ENCODE measurements around the gene LRG1. TPM values are rescaled to one million over a fixed set of nuclear protein-coding genes. Genes with fewer than 3 reads are reported as not detected.

Gene LRG1
- total and polyA plus RNA-seq, 9 of the 15 experiments (the other 6 are each of a cell fraction or from before 2014, with no cell fraction given) = 1.5 to 11.9 (median 8.7) TPM

DNA sequence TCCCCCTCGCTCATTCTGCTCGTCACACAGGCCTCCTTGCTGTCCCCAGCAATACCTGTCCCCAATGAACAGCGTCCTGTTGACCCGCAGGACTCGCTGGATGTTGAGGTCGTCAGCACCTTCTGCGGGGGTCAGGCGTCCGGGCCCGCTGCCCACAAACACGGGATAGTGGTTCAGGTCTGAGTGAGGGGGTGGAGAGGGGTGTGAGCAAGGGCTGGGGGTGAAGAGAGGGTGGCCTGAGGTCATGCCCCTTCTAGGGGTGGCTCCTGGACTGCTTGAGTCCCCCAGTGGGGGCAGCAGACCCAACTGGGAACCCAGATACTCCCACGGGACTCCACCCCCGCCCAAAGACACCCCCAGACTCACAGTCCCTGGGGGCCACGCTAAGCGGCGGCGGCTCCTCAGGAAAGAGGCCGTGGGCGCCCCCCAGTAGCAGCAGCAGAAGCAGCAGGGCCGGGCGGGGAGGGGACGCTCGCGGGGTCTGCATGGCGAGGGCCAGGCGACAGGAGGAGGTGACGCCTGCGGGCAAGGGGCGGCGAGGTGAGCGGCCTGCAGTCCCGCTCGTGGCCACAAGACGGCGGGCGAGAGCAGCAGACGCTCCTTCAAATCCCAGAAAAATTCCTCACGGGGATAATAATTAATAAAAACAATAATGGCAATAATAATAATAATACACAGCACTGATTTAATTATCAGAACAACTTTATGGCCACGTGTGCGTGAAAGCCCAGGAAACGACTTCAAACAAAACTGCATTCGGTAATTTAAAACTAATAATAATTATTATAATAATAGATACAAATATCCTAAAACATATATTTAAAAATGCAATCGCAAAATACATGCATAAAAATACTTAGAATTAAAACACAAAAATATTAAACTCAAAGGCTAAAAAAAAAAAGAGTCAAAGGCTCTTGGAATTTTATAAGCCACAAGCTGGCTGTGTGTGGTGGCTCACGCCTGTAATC is 18.4 kb upstream of the LRG1 start:
- BruUV-seq (replicated peaks) = no TSS peak
- Histone ChIP-seq H3K9me3 (replicated peaks; ENCODE audit: control insufficient read depth, insufficient read depth, low read depth, low read length) (no peaks in the 10 kb centered on the region), H3K4me3 (0 out of 2 replicates have a peak overlapping the region, but pooled peaks have one; percentile 8), H2AFZ (ENCODE audit: low read depth, low read length) (peak overlapping the region; percentile 89), H3K9me1 (ENCODE audit: control insufficient read depth, insufficient read depth, low read length) (no peaks in the 10 kb centered on the region), H3K4me1 (replicated peaks in 1 of 2; ENCODE audit: control insufficient read depth in 2 of 2, insufficient read depth in 2 of 2, low read length in 2 of 2) (peaks cover 11 to 43% of the 10 kb centered on the region in 2 experiments), H3K27ac (ENCODE audit: extremely low read depth, low read depth, low read length) (no peak overlapping the region), H3K79me2 (ENCODE audit: control insufficient read depth, insufficient read depth, low read length) (no peaks in the 10 kb centered on the region), H3K4me2 (ENCODE audit: insufficient read depth, low read length) (peak overlapping the region; percentile 94), H3K27me3 (ENCODE audit: control insufficient read depth in 2 of 2, insufficient read depth in 2 of 2, low read length in 2 of 2) (no peaks in the 10 kb centered on the region), H3K36me3 (ENCODE audit: control insufficient read depth, insufficient read depth, low read length) (no peaks in the 10 kb centered on the region), H4K20me1 (replicated peaks; ENCODE audit: control insufficient read depth, insufficient read depth, low read length) (no peaks in the 10 kb centered on the region), H3K9ac (ENCODE audit: insufficient read depth in 1 of 2, low read depth in 2 of 2, low read length in 2 of 2) (peak overlapping the region in 1 of 2 experiments; percentile 79; a peak in 2 of 4 replicates)
- DNase-seq (ENCODE audit: extremely low read depth in 1 of 4, low spot score in 3 of 4) (peak in 2 of 4 experiments; percentile 52 to 63), ATAC-seq (no peak), FAIRE-seq (no peak)
- intact Hi-C loops (cut with micrococcal nuclease) (loop anchor here (5.0 kb wide), 1 partner anchor 79 kb away; the partner anchor contains the start of gene TNFAIP8L1), in situ Hi-C loops (cut with MboI) (no loop called here)
- ChIA-PET POLR2A (interaction anchor here (1.0 kb wide), 1 partner anchor 91 kb away, joined by 3 read pairs; no protein-coding TSS in a partner anchor), CTCF (ENCODE audit: low intra/inter-chr PET ratio) (interaction anchor here (0.6 to 3.2 kb wide), 6 partner anchors 22 to 290 kb away, joined by 3 to 29 read pairs (median 3); partner anchors contain the start of gene SH3GL1)
- 16% methylated on average over 34 of the region's 44 CpGs for WGBS (ENCODE audit: insufficient coverage, low coverage, missing lambda C conversion rate)
- TF ChIP-seq CREM (IDR thresholded peaks at IDR 0.05; ENCODE audit: low read depth) (0 out of 2 replicates have a peak, but pooled peaks have one; percentile 21), JUND (IDR thresholded peaks at IDR 0.05; ENCODE audit: borderline replicate concordance, low read depth, low read length) (0 out of 2 replicates have a peak, but pooled peaks have one; percentile 7), JUND (tag; IDR thresholded peaks at IDR 0.05; ENCODE audit: borderline replicate concordance, low read depth, low read length) (no peak), ZBTB7A (IDR thresholded peaks at IDR 0.05; ENCODE audit: borderline replicate concordance, control insufficient read depth, low read depth, low read length) (peak; percentile 74; the same call in 1 of the 2 replicates), ZNF75A (CRISPR knock-in tag; IDR thresholded peaks at IDR 0.05) (no peak), TEAD1 (CRISPR knock-in tag; IDR thresholded peaks at IDR 0.05) (0 out of 4 replicates have a peak, but pooled peaks of 1 of the 2 experiments have one; percentile 41), RAD21 (CRISPR knock-in tag; conservative IDR thresholded peaks at IDR 0.05 in 1 of 2, IDR thresholded peaks at IDR 0.05 in 1 of 2) (peak; percentile 34 to 51), FOXP1 (CRISPR knock-in tag; IDR thresholded peaks at IDR 0.05) (0 out of 2 replicates have a peak, but pooled peaks have one; percentile 61), NCOA2 (IDR thresholded peaks at IDR 0.05; ENCODE audit: partially characterized antibody in 2 of 2) (no peak), ADNP (tag; IDR thresholded peaks at IDR 0.05) (peak; percentile 9; the same call in 1 of the 2 replicates), YY1 (IDR thresholded peaks at IDR 0.05; ENCODE audit: borderline replicate concordance in 1 of 3, control insufficient read depth in 1 of 3, extremely low read depth in 1 of 3, insufficient read depth in 3 of 3, insufficient read length in 1 of 3, insufficient replicate concordance in 2 of 3, low read depth in 1 of 3, low read length in 2 of 3) (peak in 1 of 3 experiments; percentile 0), GTF2E2 (tag; IDR thresholded peaks at IDR 0.05) (no peak), BHLHE40 (IDR thresholded peaks at IDR 0.05; ENCODE audit: low read length) (0 out of 2 replicates have a peak, but pooled peaks have one; percentile 6)
- TF ChIP-seq, protein P1, sequence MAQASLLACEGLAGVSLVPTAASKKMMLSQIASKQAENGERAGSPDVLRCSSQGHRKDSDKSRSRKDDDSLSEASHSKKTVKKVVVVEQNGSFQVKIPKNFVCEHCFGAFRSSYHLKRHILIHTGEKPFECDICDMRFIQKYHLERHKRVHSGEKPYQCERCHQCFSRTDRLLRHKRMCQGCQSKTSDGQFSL (CRISPR knock-in tag; IDR thresholded peaks at IDR 0.05) = no peak
- TF ChIP-seq, protein P1 (tag; IDR thresholded peaks at IDR 0.05) = peak in 1 of 2 experiments; percentile 4; a peak in 1 of 4 replicates
- TF ChIP-seq, protein P2, sequence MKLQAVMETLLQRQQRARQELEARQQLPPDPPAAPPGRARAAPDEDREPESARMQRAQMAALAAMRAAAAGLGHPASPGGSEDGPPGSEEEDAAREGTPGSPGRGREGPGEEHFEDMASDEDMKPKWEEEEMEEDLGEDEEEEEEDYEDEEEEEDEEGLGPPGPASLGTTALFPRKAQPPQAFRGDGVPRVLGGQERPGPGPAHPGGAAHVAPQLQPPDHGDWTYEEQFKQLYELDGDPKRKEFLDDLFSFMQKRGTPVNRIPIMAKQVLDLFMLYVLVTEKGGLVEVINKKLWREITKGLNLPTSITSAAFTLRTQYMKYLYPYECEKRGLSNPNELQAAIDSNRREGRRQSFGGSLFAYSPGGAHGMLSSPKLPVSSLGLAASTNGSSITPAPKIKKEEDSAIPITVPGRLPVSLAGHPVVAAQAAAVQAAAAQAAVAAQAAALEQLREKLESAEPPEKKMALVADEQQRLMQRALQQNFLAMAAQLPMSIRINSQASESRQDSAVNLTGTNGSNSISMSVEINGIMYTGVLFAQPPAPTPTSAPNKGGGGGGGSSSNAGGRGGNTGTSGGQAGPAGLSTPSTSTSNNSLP (IDR thresholded peaks at IDR 0.05; ENCODE audit: borderline replicate concordance, low read depth, low read length) = 0 out of 2 replicates have a peak, but pooled peaks have one; percentile 33
